HCT116 (cell line): ENCODE results near the gene GORASP1. TPM values are rescaled to one million over a fixed set of nuclear protein-coding genes. Genes with fewer than 3 reads are reported as not detected.

Experiments used
- ATAC-seq: fragments of 200-7000 bp; cut with Tn5 transposase; 2 replicates; pipeline ENCODE4 v1.9.1; 2020; ENCODE audit warnings: mild to moderate bottlenecking, moderate library complexity
- BruUV-seq: library from RNA; stranded (reverse); fragments of 400-500 nt; replicated peaks from 2 replicates; lab custom pipeline; 2021; lab: Mats Ljungman, UMichigan
- CTCF ChIA-PET: fragments of 300-600 bp; sonication (Branson Sonifier 250); formaldehyde crosslinking; loops from one replicate; lab custom pipeline; 2021; ENCODE audit warnings: antibody characterized with exemption; lab: Charles Lee
- POLR2A ChIA-PET: fragments of 300-600, 350-600 bp; sonication (Branson Sonifier 250); formaldehyde crosslinking; loops from one replicate; lab custom pipeline; 2021; ENCODE audit warnings: antibody characterized with exemption; lab: Charles Lee
- RAD21 ChIA-PET, 2 experiments: fragments of 300-600 bp; sonication (Branson Sonifier 250); formaldehyde crosslinking; loops; one replicate each; lab custom pipeline; 2023; ENCODE audit warnings: low total read pairs in 2 of 2; ENCODE audit not compliant: uncharacterized antibody in 2 of 2, unreplicated experiment in 2 of 2, low non-redundant PET in 1 of 2; lab: Charles Lee
- DNase-seq: peaks from one replicate; pipeline ENCODE4 v3.0.0-alpha.2; 2010; ENCODE audit warnings: low read depth, low spot score
- H2AFZ ChIP-seq: fragments of 200-600 bp; shearing (Covaris generic), sonication (generic); 2 replicates; pipeline ENCODE4 v1.6.1; 2017; ENCODE audit warnings: low read depth, mixed run types, mixed read lengths, antibody characterized with exemption, low read length; ENCODE audit not compliant: poor library complexity, severe bottlenecking
- H3K27ac ChIP-seq: 2 replicates; pipeline ENCODE4 v1.5.1; 2012; ENCODE audit warnings: low read depth, low read length
- H3K27me3 ChIP-seq: fragments of 200-600 bp; sonication (generic); 2 replicates; pipeline ENCODE4 v1.6.1; 2016; ENCODE audit warnings: mixed run types, low read length, mixed read lengths; ENCODE audit not compliant: insufficient read depth
- H3K36me3 ChIP-seq, 2 experiments: fragments of 200-500 bp in 1 of 2; fragments of 200-600 bp in 1 of 2; sonication (Bioruptor generic) in 1 of 2; sonication (generic) in 1 of 2; 2 replicates each; pipeline versions ENCODE4 v1.5.1 to v1.6.1; 2014 to 2016; ENCODE audit warnings: low read length in 2 of 2, inconsistent platforms in 1 of 2, mixed read lengths in 1 of 2, mixed run types in 1 of 2; ENCODE audit not compliant: insufficient read depth in 2 of 2, control insufficient read depth in 1 of 2
- H3K4me1 ChIP-seq, 2 experiments: fragments of 200-600 bp in 1 of 2; sonication (generic) in 1 of 2; 2 replicates each; pipeline versions ENCODE4 v1.5.1 to v1.6.1; 2012 to 2017; ENCODE audit warnings: low read length in 2 of 2, inconsistent platforms in 1 of 2, mild to moderate bottlenecking in 1 of 2, mixed read lengths in 1 of 2, mixed run types in 1 of 2, moderate library complexity in 1 of 2; ENCODE audit not compliant: insufficient read depth in 2 of 2, control insufficient read depth in 1 of 2
- H3K4me2 ChIP-seq: fragments of 200-600 bp; sonication (generic); 2 replicates; pipeline ENCODE4 v1.6.1; 2017; ENCODE audit warnings: mixed run types, low read length, mixed read lengths
- H3K4me3 ChIP-seq, 2 experiments: fragments of 200-600 bp in 1 of 2; sonication (generic) in 1 of 2; replicated peaks in 1 of 2; 2 replicates each; pipeline ENCODE4 v1.5.1; 2011 to 2016; ENCODE audit warnings: low read length in 2 of 2, control low read depth in 1 of 2, low read depth in 1 of 2, mild to moderate bottlenecking in 1 of 2, mixed read lengths in 1 of 2, mixed run types in 1 of 2
- H3K79me2 ChIP-seq: fragments of 200-600 bp; sonication (generic); 2 replicates; pipeline ENCODE4 v1.6.1; 2017; ENCODE audit warnings: mild to moderate bottlenecking, mixed run types, low read length, moderate library complexity, mixed read lengths; ENCODE audit not compliant: insufficient read depth
- H3K9ac ChIP-seq: fragments of 200-600 bp; sonication (generic); 2 replicates; pipeline ENCODE4 v1.6.1; 2016; ENCODE audit warnings: low read length, mixed read lengths
- H3K9me2 ChIP-seq: fragments of 200-600 bp; sonication (generic), shearing (Covaris generic); 2 replicates; pipeline ENCODE4 v1.6.1; 2017; ENCODE audit warnings: mixed run types, mild to moderate bottlenecking, moderate library complexity; ENCODE audit not compliant: insufficient read depth
- H3K9me3 ChIP-seq, 2 experiments: fragments of 200-500 bp in 1 of 2; fragments of 200-600 bp in 1 of 2; sonication (Bioruptor generic) in 1 of 2; sonication (generic) in 1 of 2; 2 replicates each; pipeline ENCODE4 v1.6.1; 2014 to 2017; ENCODE audit warnings: low read length in 2 of 2, mixed read lengths in 2 of 2, inconsistent platforms in 1 of 2, low read depth in 1 of 2, mild to moderate bottlenecking in 1 of 2, mixed run types in 1 of 2, moderate library complexity in 1 of 2; ENCODE audit not compliant: control insufficient read depth in 1 of 2, insufficient read depth in 1 of 2
- H4K20me1 ChIP-seq: fragments of 200-600 bp; sonication (generic), shearing (Covaris generic); 2 replicates; pipeline ENCODE4 v1.6.1; 2017; ENCODE audit warnings: mixed run types, mild to moderate bottlenecking, moderate library complexity; ENCODE audit not compliant: insufficient read depth
- CBX3 ChIP-seq: IDR thresholded peaks from 2 replicates; pipeline ENCODE4 v1.6.1; 2012; ENCODE audit warnings: low read depth
- CEBPB ChIP-seq: IDR thresholded peaks from 2 replicates; pipeline ENCODE4 v1.6.1; 2012; ENCODE audit warnings: low read depth
- EGR1 ChIP-seq: IDR thresholded peaks from 2 replicates; pipeline ENCODE4 v1.6.1; 2012; ENCODE audit warnings: low read depth
- ELF1 ChIP-seq: IDR thresholded peaks from 2 replicates; pipeline ENCODE4 v1.6.1; 2012; ENCODE audit warnings: low read depth, borderline replicate concordance
- EZH2phosphoT487 ChIP-seq: fragments of 200-600 bp; IDR thresholded peaks from 2 replicates; pipeline ENCODE4 v1.6.1; 2018; ENCODE audit warnings: antibody characterized with exemption, borderline replicate concordance
- FOSL1 ChIP-seq: IDR thresholded peaks from 2 replicates; pipeline ENCODE4 v1.6.1; 2012; ENCODE audit warnings: low read depth
- JUND ChIP-seq: IDR thresholded peaks from 2 replicates; pipeline ENCODE4 v1.6.1; 2012
- POLR2A ChIP-seq: IDR thresholded peaks from 2 replicates; pipeline ENCODE4 v1.7.0; 2011; ENCODE audit warnings: borderline replicate concordance; ENCODE audit not compliant: insufficient read depth, insufficient read length; ENCODE audit errors: extremely low read depth
- POLR2AphosphoS5 ChIP-seq: IDR thresholded peaks from 2 replicates; pipeline ENCODE4 v1.6.1; 2011; ENCODE audit warnings: mild to moderate bottlenecking, low read depth, low read length, moderate library complexity
- SRF ChIP-seq: IDR thresholded peaks from 2 replicates; pipeline ENCODE4 v1.6.1; 2012; ENCODE audit warnings: low read depth
- TCF7L2 ChIP-seq: IDR thresholded peaks from 2 replicates; pipeline ENCODE4 v1.7.0; 2011; ENCODE audit warnings: borderline replicate concordance, inconsistent platforms; ENCODE audit not compliant: insufficient read depth, insufficient read length; ENCODE audit errors: extremely low read depth
- ZNF274 ChIP-seq: fragments of 200-500 bp; sonication (Bioruptor generic); IDR thresholded peaks from 2 replicates; pipeline ENCODE4 v1.6.1; 2014; ENCODE audit warnings: mild to moderate bottlenecking, low read depth, low read length, inconsistent platforms
- intact Hi-C: fragments of 100-400 bp; cut with micrococcal nuclease; formaldehyde crosslinking; loops from 2 replicates; pipeline ENCODE4 v1.10.0; 2022
- total RNA-seq: library from RNA; stranded (reverse); gene quantifications from one replicate; pipeline ENCODE4 v1.2.1, GENCODE V29; 2021; ENCODE audit not compliant: unreplicated experiment
- TF ChIP-seq, protein P1 (sequence below), 3 experiments: fragments of 200-600 bp in 1 of 3; sonication (generic) in 1 of 3; IDR thresholded peaks in 2 of 3; conservative IDR thresholded peaks in 1 of 3; 2 replicates each; pipeline ENCODE4 v1.5.1; 2012 to 2017; ENCODE audit warnings: low read depth in 2 of 3, low read length in 2 of 3, antibody characterized with exemption in 1 of 3, borderline replicate concordance in 1 of 3, control low read depth in 1 of 3, mild to moderate bottlenecking in 1 of 3, mixed read lengths in 1 of 3, mixed run types in 1 of 3, moderate library complexity in 1 of 3; ENCODE audit not compliant: insufficient read depth in 1 of 3
- TF ChIP-seq, protein P2 (sequence below): IDR thresholded peaks from 2 replicates; pipeline ENCODE4 v1.6.1; 2011; ENCODE audit warnings: mild to moderate bottlenecking, low read length, moderate library complexity; ENCODE audit not compliant: insufficient replicate concordance; ENCODE audit errors: extremely low read depth
- TF ChIP-seq, protein P3 (sequence below): IDR thresholded peaks from 2 replicates; pipeline ENCODE4 v1.6.1; 2012; ENCODE audit warnings: low read depth

Gene GORASP1
- total RNA-seq, 1 experiment from 2014 or later, result 38.8 TPM

DNA sequence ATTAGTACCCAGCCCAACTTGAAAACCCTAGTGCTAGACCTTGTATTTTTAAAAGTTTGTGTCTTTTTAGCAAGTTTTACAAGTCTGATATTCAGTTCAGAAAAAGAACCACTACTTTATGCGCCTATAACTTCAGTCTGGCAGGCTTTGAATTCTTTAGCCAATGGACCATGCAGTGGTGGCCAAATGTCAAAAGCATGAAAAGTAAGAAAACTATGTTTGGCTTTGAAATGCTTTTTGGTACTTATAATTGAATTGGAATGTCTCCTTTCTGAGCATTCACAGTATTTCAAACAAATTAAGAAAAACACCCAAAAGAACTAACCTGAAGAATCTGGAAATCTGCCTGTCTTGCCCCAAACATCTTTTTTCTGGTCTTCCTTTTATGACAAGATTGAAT lies 42.8 kb downstream of the GORASP1 start (continued):
- TF ChIP-seq, protein P1, sequence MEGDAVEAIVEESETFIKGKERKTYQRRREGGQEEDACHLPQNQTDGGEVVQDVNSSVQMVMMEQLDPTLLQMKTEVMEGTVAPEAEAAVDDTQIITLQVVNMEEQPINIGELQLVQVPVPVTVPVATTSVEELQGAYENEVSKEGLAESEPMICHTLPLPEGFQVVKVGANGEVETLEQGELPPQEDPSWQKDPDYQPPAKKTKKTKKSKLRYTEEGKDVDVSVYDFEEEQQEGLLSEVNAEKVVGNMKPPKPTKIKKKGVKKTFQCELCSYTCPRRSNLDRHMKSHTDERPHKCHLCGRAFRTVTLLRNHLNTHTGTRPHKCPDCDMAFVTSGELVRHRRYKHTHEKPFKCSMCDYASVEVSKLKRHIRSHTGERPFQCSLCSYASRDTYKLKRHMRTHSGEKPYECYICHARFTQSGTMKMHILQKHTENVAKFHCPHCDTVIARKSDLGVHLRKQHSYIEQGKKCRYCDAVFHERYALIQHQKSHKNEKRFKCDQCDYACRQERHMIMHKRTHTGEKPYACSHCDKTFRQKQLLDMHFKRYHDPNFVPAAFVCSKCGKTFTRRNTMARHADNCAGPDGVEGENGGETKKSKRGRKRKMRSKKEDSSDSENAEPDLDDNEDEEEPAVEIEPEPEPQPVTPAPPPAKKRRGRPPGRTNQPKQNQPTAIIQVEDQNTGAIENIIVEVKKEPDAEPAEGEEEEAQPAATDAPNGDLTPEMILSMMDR (IDR thresholded peaks at IDR 0.05 in 2 of 3, conservative IDR thresholded peaks at IDR 0.05 in 1 of 3; ENCODE audit: borderline replicate concordance in 1 of 3, insufficient read depth in 1 of 3, low read depth in 2 of 3, low read length in 2 of 3), result no peak
- TF ChIP-seq ZNF274 (no peak), POLR2A (no peak)

DNA sequence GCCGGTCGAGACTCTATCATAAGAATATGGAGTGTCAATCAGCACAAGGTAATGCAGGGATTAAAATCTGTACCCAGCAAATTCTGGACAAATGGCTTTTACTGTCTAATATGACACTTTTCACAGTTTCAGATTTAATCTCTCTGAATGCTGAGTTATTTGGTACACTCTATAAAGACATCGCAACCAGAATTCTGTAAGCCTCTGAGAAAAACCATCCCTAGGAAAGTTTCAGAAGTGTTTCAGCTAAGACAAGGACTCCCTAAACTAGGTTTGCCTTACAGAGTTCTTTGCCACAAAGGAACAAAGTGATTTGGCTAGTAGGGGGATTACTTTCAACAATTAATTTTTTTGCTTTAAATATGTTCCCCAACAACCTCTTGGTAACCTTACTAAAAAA lies 44.3 kb downstream of the GORASP1 start:
- Histone ChIP-seq H3K4me3 (no peak overlapping the region), H3K27me3 (no peaks in the 10 kb centered on the region), H4K20me1 (no peaks in the 10 kb centered on the region), H2AFZ (no peak overlapping the region), H3K79me2 (peaks cover 8% of the 10 kb centered on the region), H3K9ac (no peak overlapping the region), H3K9me3 (no peaks in the 10 kb centered on the region), H3K27ac (no peak overlapping the region), H3K4me2 (no peak overlapping the region), H3K4me1 (no peaks in the 10 kb centered on the region), H3K9me2 (no peaks in the 10 kb centered on the region), H3K36me3 (peaks cover 0 to 2% of the 10 kb centered on the region in 2 experiments; a peak in 1 of 4 replicates)
- ATAC-seq (no peak), DNase-seq (no peak)
- CTCF ChIA-PET, result no interaction called here
- RAD21 ChIA-PET, result no interaction called here
- no TSS peak for BruUV-seq
- intact Hi-C loops, result no loop called here
- POLR2A ChIA-PET, result no interaction called here
- no peak for TF ChIP-seq TCF7L2
- no peak for TF ChIP-seq EZH2phosphoT487
- TF ChIP-seq, protein P2, sequence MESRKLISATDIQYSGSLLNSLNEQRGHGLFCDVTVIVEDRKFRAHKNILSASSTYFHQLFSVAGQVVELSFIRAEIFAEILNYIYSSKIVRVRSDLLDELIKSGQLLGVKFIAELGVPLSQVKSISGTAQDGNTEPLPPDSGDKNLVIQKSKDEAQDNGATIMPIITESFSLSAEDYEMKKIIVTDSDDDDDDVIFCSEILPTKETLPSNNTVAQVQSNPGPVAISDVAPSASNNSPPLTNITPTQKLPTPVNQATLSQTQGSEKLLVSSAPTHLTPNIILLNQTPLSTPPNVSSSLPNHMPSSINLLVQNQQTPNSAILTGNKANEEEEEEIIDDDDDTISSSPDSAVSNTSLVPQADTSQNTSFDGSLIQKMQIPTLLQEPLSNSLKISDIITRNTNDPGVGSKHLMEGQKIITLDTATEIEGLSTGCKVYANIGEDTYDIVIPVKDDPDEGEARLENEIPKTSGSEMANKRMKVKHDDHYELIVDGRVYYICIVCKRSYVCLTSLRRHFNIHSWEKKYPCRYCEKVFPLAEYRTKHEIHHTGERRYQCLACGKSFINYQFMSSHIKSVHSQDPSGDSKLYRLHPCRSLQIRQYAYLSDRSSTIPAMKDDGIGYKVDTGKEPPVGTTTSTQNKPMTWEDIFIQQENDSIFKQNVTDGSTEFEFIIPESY, result no peak
- no peak for TF ChIP-seq ZNF274
- no peak for TF ChIP-seq POLR2AphosphoS5
- TF ChIP-seq, protein P1 (IDR thresholded peaks at IDR 0.05 in 2 of 3, conservative IDR thresholded peaks at IDR 0.05 in 1 of 3; ENCODE audit: borderline replicate concordance in 1 of 3, insufficient read depth in 1 of 3, low read depth in 2 of 3, low read length in 2 of 3), result no peak
- no peak for TF ChIP-seq EGR1
- no peak for TF ChIP-seq CBX3
- TF ChIP-seq JUND, result no peak
- no peak for TF ChIP-seq CEBPB
- no peak for TF ChIP-seq FOSL1
- TF ChIP-seq ELF1, result no peak
- no peak for TF ChIP-seq SRF
- TF ChIP-seq, protein P3, sequence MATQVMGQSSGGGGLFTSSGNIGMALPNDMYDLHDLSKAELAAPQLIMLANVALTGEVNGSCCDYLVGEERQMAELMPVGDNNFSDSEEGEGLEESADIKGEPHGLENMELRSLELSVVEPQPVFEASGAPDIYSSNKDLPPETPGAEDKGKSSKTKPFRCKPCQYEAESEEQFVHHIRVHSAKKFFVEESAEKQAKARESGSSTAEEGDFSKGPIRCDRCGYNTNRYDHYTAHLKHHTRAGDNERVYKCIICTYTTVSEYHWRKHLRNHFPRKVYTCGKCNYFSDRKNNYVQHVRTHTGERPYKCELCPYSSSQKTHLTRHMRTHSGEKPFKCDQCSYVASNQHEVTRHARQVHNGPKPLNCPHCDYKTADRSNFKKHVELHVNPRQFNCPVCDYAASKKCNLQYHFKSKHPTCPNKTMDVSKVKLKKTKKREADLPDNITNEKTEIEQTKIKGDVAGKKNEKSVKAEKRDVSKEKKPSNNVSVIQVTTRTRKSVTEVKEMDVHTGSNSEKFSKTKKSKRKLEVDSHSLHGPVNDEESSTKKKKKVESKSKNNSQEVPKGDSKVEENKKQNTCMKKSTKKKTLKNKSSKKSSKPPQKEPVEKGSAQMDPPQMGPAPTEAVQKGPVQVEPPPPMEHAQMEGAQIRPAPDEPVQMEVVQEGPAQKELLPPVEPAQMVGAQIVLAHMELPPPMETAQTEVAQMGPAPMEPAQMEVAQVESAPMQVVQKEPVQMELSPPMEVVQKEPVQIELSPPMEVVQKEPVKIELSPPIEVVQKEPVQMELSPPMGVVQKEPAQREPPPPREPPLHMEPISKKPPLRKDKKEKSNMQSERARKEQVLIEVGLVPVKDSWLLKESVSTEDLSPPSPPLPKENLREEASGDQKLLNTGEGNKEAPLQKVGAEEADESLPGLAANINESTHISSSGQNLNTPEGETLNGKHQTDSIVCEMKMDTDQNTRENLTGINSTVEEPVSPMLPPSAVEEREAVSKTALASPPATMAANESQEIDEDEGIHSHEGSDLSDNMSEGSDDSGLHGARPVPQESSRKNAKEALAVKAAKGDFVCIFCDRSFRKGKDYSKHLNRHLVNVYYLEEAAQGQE, result no peak
